Measurements from ENCODE around the gene NF1. TPM values are rescaled to one million over a fixed set of nuclear protein-coding genes. Genes with fewer than 3 reads are reported as not detected.
A peak's percentile ranks its signal among the peaks of the same experiment; 100 is the strongest.

The NF1 gene
- total RNA-seq, 2 experiments from 2014 or later: 22.1 to 26.2 TPM

GRCh38 chr17:31318851-31319661, 224.3 kb downstream of the NF1 start:
- no peaks in the 10 kb centered on the region for H3K27me3 Mint-ChIP-seq
- peak overlapping the region; percentile 72 for H3K4me3 Mint-ChIP-seq
- H3K27ac Mint-ChIP-seq: peak overlapping the region; percentile 91
- peak; percentile 30 for ATAC-seq
- intact Hi-C loops (cut with DNase I, micrococcal nuclease): loop anchor here in 1 of 2 experiments (1.0 to 10.0 kb wide), 3 partner anchors 9 to 944 kb away; partner anchors contain the start of gene CPD
- peaks cover 53% of the 10 kb centered on the region for H3K4me1 Mint-ChIP-seq
- CTCF ChIA-PET: interaction anchor here (0.6 to 3.6 kb wide), 5 partner anchors 9 to 225 kb away, joined by 3 to 15 read pairs (median 6); no protein-coding TSS in a partner anchor
- no peak for DNase-seq
- peaks cover 22% of the 10 kb centered on the region for H3K36me3 Mint-ChIP-seq (ENCODE audit: low read depth)
- peaks cover 2% of the 10 kb centered on the region for H3K9me3 Mint-ChIP-seq (ENCODE audit: low read depth)
- POLR2A ChIA-PET: interaction anchor here (0.6 to 1.7 kb wide), 3 partner anchors 185 to 311 kb away, joined by 3 to 5 read pairs (median 5); no protein-coding TSS in a partner anchor

- Mint-ChIP-seq H3K36me3 (ENCODE audit: low read depth) (peaks cover 22% of the 10 kb centered on the region), H3K9me3 (ENCODE audit: low read depth) (no peaks in the 10 kb centered on the region), H3K4me3 (peak overlapping the region; percentile 72), H3K27me3 (no peaks in the 10 kb centered on the region), H3K27ac (peak overlapping the region; percentile 95), H3K4me1 (peaks cover 43% of the 10 kb centered on the region)
- ATAC-seq: no peak
- no peak for DNase-seq
- ChIA-PET POLR2A (no interaction called here), CTCF (interaction anchor here (0.8 to 3.6 kb wide), 5 partner anchors 8 to 348 kb away, joined by 3 to 15 read pairs (median 6); no protein-coding TSS in a partner anchor)
- intact Hi-C loops (cut with DNase I, micrococcal nuclease): loop anchor here (2.0 to 5.0 kb wide), 5 partner anchors 53 to 582 kb away; partner anchors contain the start of gene UTP6 (in 1 of the 2)
Observed at GRCh38 chr17:31320241-31320640, 225.5 kb downstream of the NF1 start.

- Mint-ChIP-seq H3K27me3 (no peaks in the 10 kb centered on the region), H3K36me3 (ENCODE audit: low read depth) (peaks cover 22% of the 10 kb centered on the region), H3K27ac (peak overlapping the region; percentile 95), H3K4me1 (peaks cover 39% of the 10 kb centered on the region), H3K4me3 (peak overlapping the region; percentile 72), H3K9me3 (ENCODE audit: low read depth) (no peaks in the 10 kb centered on the region)
- POLR2A ChIA-PET: no interaction called here
- ATAC-seq: no peak
- intact Hi-C loops (cut with DNase I, micrococcal nuclease): loop anchor here (1.0 to 5.0 kb wide), 9 partner anchors 10 to 582 kb away; partner anchors contain the start of gene UTP6 (in 1 of the 2)
- CTCF ChIA-PET: interaction anchor here (1.0 to 3.6 kb wide), 4 partner anchors 9 to 14 kb away, joined by 3 to 15 read pairs (median 10); no protein-coding TSS in a partner anchor
- no peak for DNase-seq
Observed at GRCh38 chr17:31320791-31321190, 226.0 kb downstream of the NF1 start.

- DNase-seq (peak; percentile 86), ATAC-seq (peak; percentile 88)
- POLR2A ChIA-PET: interaction anchor here (0.6 to 0.9 kb wide), 3 partner anchors 11 to 22 kb away, joined by 3 to 4 read pairs (median 3); no protein-coding TSS in a partner anchor
- CTCF ChIA-PET: interaction anchor here (0.9 to 1.9 kb wide), 3 partner anchors 9 to 51 kb away, joined by 3 to 6 read pairs (median 3); no protein-coding TSS in a partner anchor
- H3K9me3 Mint-ChIP-seq (ENCODE audit: low read depth): no peaks in the 10 kb centered on the region
- H3K27ac Mint-ChIP-seq: peak within 1 kb of the TSS; percentile 95
- H3K4me3 Mint-ChIP-seq: peak within 1 kb of the TSS; percentile 72
- intact Hi-C loops (cut with DNase I, micrococcal nuclease): loop anchor here (1.0 to 5.0 kb wide), 9 partner anchors 11 to 581 kb away; partner anchors contain the start of gene UTP6 (in 1 of the 2)
- peaks cover 32% of the 10 kb centered on the region for H3K4me1 Mint-ChIP-seq
- H3K36me3 Mint-ChIP-seq (ENCODE audit: low read depth): peaks cover 18% of the 10 kb centered on the region
- H3K27me3 Mint-ChIP-seq: no peaks in the 10 kb centered on the region
Observed at GRCh38 chr17:31321481-31321880, 226.7 kb downstream of the NF1 start, which contains the start of gene EVI2A. Gene EVI2A, minus strand, starts transcription at chr17:31321622. Its CDS starts 2,609 bp downstream, at chr17:31319013.

GRCh38 chr17:31321966-31322365, 227.2 kb downstream of the NF1 start:
- intact Hi-C loops (cut with DNase I, micrococcal nuclease): loop anchor here (1.0 to 5.0 kb wide), 9 partner anchors 12 to 580 kb away; partner anchors contain the start of gene UTP6 (in 1 of the 2)
- Mint-ChIP-seq H3K27me3 (no peaks in the 10 kb centered on the region), H3K9me3 (ENCODE audit: low read depth) (no peaks in the 10 kb centered on the region), H3K36me3 (ENCODE audit: low read depth) (peaks cover 19% of the 10 kb centered on the region), H3K4me3 (peak overlapping the region; percentile 72), H3K4me1 (peaks cover 27% of the 10 kb centered on the region), H3K27ac (peak overlapping the region; percentile 95)
- ChIA-PET CTCF (interaction anchor here (0.9 to 1.9 kb wide), 3 partner anchors 10 to 51 kb away, joined by 3 to 6 read pairs (median 3); no protein-coding TSS in a partner anchor), POLR2A (interaction anchor here (0.6 to 0.9 kb wide), 3 partner anchors 12 to 383 kb away, joined by 3 to 8 read pairs (median 4); no protein-coding TSS in a partner anchor)
- DNase-seq: peak; percentile 46
- ATAC-seq: peak; percentile 21

- Mint-ChIP-seq H3K27me3 (no peaks in the 10 kb centered on the region), H3K36me3 (ENCODE audit: low read depth) (peaks cover 17% of the 10 kb centered on the region), H3K27ac (peak overlapping the region; percentile 32), H3K4me3 (no peak overlapping the region), H3K9me3 (ENCODE audit: low read depth) (no peaks in the 10 kb centered on the region), H3K4me1 (peaks cover 28% of the 10 kb centered on the region)
- ATAC-seq (no peak), DNase-seq (no peak)
- ChIA-PET CTCF (no interaction called here), POLR2A (no interaction called here)
- intact Hi-C loops (cut with DNase I, micrococcal nuclease): loop anchor here (5.0 kb wide), 3 partner anchors 169 to 579 kb away; partner anchors contain the start of gene UTP6 (in 1 of the 2)
Observed at GRCh38 chr17:31323551-31323950, 228.8 kb downstream of the NF1 start.

- POLR2A ChIA-PET: no interaction called here
- CTCF ChIA-PET: no interaction called here
- Mint-ChIP-seq H3K36me3 (ENCODE audit: low read depth) (peaks cover 10% of the 10 kb centered on the region), H3K27me3 (no peaks in the 10 kb centered on the region), H3K4me3 (no peak overlapping the region), H3K4me1 (peaks cover 39% of the 10 kb centered on the region), H3K9me3 (ENCODE audit: low read depth) (no peaks in the 10 kb centered on the region), H3K27ac (peak overlapping the region; percentile 53)
- DNase-seq (no peak), ATAC-seq (no peak)
- intact Hi-C loops (cut with DNase I, micrococcal nuclease): no loop called here
Observed at GRCh38 chr17:31327534-31328159, 232.9 kb downstream of the NF1 start.

GRCh38 chr17:31328160-31328535, 233.4 kb downstream of the NF1 start:
- H3K27ac Mint-ChIP-seq: peak overlapping the region; percentile 53
- intact Hi-C loops (cut with DNase I, micrococcal nuclease): no loop called here
- no peak for ATAC-seq

GRCh38 chr17:31329221-31329620, 234.4 kb downstream of the NF1 start:
- POLR2A ChIA-PET: no interaction called here
- Mint-ChIP-seq H3K9me3 (ENCODE audit: low read depth) (no peaks in the 10 kb centered on the region), H3K4me3 (no peak overlapping the region), H3K4me1 (peaks cover 33% of the 10 kb centered on the region), H3K36me3 (ENCODE audit: low read depth) (peaks cover 10% of the 10 kb centered on the region), H3K27ac (no peak overlapping the region), H3K27me3 (no peaks in the 10 kb centered on the region)
- CTCF ChIA-PET: interaction anchor here (0.6 to 1.0 kb wide), 3 partner anchors 11 to 527 kb away, joined by 3 read pairs; no protein-coding TSS in a partner anchor
- DNase-seq: no peak
- intact Hi-C loops (cut with DNase I, micrococcal nuclease): no loop called here
- ATAC-seq: no peak

More at GRCh38 chr17:31328160-31328535, 233.4 kb downstream of the NF1 start:
- no peaks in the 10 kb centered on the region for H3K9me3 Mint-ChIP-seq (ENCODE audit: low read depth)
- peaks cover 36% of the 10 kb centered on the region for H3K4me1 Mint-ChIP-seq
- POLR2A ChIA-PET: no interaction called here
- no peaks in the 10 kb centered on the region for H3K27me3 Mint-ChIP-seq
- H3K36me3 Mint-ChIP-seq (ENCODE audit: low read depth): peaks cover 10% of the 10 kb centered on the region
- no peak overlapping the region for H3K4me3 Mint-ChIP-seq
- CTCF ChIA-PET: no interaction called here
- DNase-seq: no peak

- H3K27ac Mint-ChIP-seq: no peak overlapping the region
- DNase-seq (no peak), ATAC-seq (no peak)
- H3K9me3 Mint-ChIP-seq (ENCODE audit: low read depth): no peaks in the 10 kb centered on the region
- no peak overlapping the region for H3K4me3 Mint-ChIP-seq
- H3K36me3 Mint-ChIP-seq (ENCODE audit: low read depth): peaks cover 11% of the 10 kb centered on the region
- peaks cover 3% of the 10 kb centered on the region for H3K4me1 Mint-ChIP-seq
- POLR2A ChIA-PET: no interaction called here
- intact Hi-C loops (cut with DNase I, micrococcal nuclease): no loop called here
- CTCF ChIA-PET: interaction anchor here (0.8 to 1.3 kb wide), 4 partner anchors 10 to 55 kb away, joined by 3 to 5 read pairs (median 3); no protein-coding TSS in a partner anchor
- no peaks in the 10 kb centered on the region for H3K27me3 Mint-ChIP-seq
Observed at GRCh38 chr17:31339906-31340661, 245.3 kb downstream of the NF1 start.

Data from activated CD4-positive, alpha-beta T cell treated with anti-CD3 and anti-CD28 coated beads for 36 hours (primary cell).